Activated CD4-positive, alpha-beta T cell treated with anti-CD3 and anti-CD28 coated beads for 4 hours (primary cell): ENCODE data around the gene PRAC1.

Source experiments
- DNase-seq, 2 donors: peaks; one replicate each; pipeline ENCODE4 v3.0.0-alpha.2; 2020

Gene PRAC1

GRCh38 chr17:48722201-48722907 lies at the start of gene PRAC1:
Gene PRAC1 (minus strand): TSS chr17:48722518. CDS start chr17:48722392, 126 bp downstream.
- DNase-seq = no peak

GRCh38 chr17:48770954-48771353 lies 48.6 kb upstream of the PRAC1 start:
- no peak for DNase-seq

- DNase-seq = no peak
Measured at GRCh38 chr17:48769009-48769675, 46.8 kb upstream of the PRAC1 start.

- no peak for DNase-seq
Measured at GRCh38 chr17:48767263-48767774, 45.0 kb upstream of the PRAC1 start.

- no peak for DNase-seq
Measured at GRCh38 chr17:48761114-48761513, 38.8 kb upstream of the PRAC1 start.

- no peak for DNase-seq
Measured at GRCh38 chr17:48760411-48760810, 38.1 kb upstream of the PRAC1 start.

- DNase-seq = no peak
Measured at GRCh38 chr17:48759288-48759687, 37.0 kb upstream of the PRAC1 start.

GRCh38 chr17:48757524-48757961 lies 35.2 kb upstream of the PRAC1 start:
- DNase-seq = no peak

GRCh38 chr17:48756830-48757251 lies 34.5 kb upstream of the PRAC1 start:
- no peak for DNase-seq

GRCh38 chr17:48755356-48755755 lies 33.0 kb upstream of the PRAC1 start:
- no peak for DNase-seq

- DNase-seq = no peak
Measured at GRCh38 chr17:48754500-48755261, 32.4 kb upstream of the PRAC1 start.

GRCh38 chr17:48753794-48754499 lies 31.6 kb upstream of the PRAC1 start:
- no peak for DNase-seq

- no peak for DNase-seq
Measured at GRCh38 chr17:48752399-48753288, 30.3 kb upstream of the PRAC1 start.

- no peak for DNase-seq
Measured at GRCh38 chr17:48751733-48752398, 29.5 kb upstream of the PRAC1 start.

- DNase-seq = no peak
Measured at GRCh38 chr17:48751172-48751571, 28.9 kb upstream of the PRAC1 start.

- no peak for DNase-seq
Measured at GRCh38 chr17:48749621-48750553, 27.6 kb upstream of the PRAC1 start.

GRCh38 chr17:48748718-48749566 lies 26.6 kb upstream of the PRAC1 start:
- DNase-seq = no peak

- no peak for DNase-seq
Measured at GRCh38 chr17:48747445-48748363, 25.4 kb upstream of the PRAC1 start.
